CD8-positive, alpha-beta memory T cell (primary cell): ENCODE results near the gene PRR19. TPM values are rescaled to one million over a fixed set of nuclear protein-coding genes. Genes with fewer than 3 reads are reported as not detected.
A peak's percentile ranks its signal among the peaks of the same experiment; 100 is the strongest.

Source experiments
- CTCF ChIA-PET: fragments of 350-600 bp; sonication (Branson Sonifier 250); formaldehyde crosslinking; loops from one replicate; lab custom pipeline; 2021; ENCODE audit warnings: antibody characterized with exemption; lab: Charles Lee
- POLR2A ChIA-PET: fragments of 350-600 bp; sonication (Branson Sonifier 250); formaldehyde crosslinking; loops from one replicate; lab custom pipeline; 2021; ENCODE audit warnings: antibody characterized with exemption; lab: Charles Lee
- DNase-seq, 5 donors: peaks; one replicate each; pipeline versions ENCODE4 v3.0.0 to v3.0.0-alpha.2; 2020 to 2022; ENCODE audit warnings: mixed read lengths in 1 of 5
- H3K27ac ChIP-seq: one replicate; pipeline ENCODE4 v1.7.0; 2013; ENCODE audit warnings: low read depth, mild to moderate bottlenecking, low read length, moderate library complexity
- H3K27me3 ChIP-seq: 2 replicates; pipeline ENCODE4 v1.7.0; 2013; ENCODE audit warnings: low read length, mild to moderate bottlenecking; ENCODE audit not compliant: insufficient read depth, poor library complexity, severe bottlenecking
- H3K36me3 ChIP-seq: 2 replicates; pipeline ENCODE4 v1.7.0; 2013; ENCODE audit warnings: mild to moderate bottlenecking, low read length, moderate library complexity; ENCODE audit not compliant: insufficient read depth
- H3K4me1 ChIP-seq: 2 replicates; pipeline ENCODE4 v1.7.0; 2013; ENCODE audit warnings: mild to moderate bottlenecking, low read length, moderate library complexity; ENCODE audit not compliant: insufficient read depth
- H3K4me3 ChIP-seq: 2 replicates; pipeline ENCODE4 v1.7.0; 2013; ENCODE audit warnings: mild to moderate bottlenecking, low read length
- H3K9me3 ChIP-seq: 2 replicates; pipeline ENCODE4 v1.7.0; 2013; ENCODE audit warnings: mild to moderate bottlenecking, low read length
- H3K27ac Mint-ChIP-seq, 8 donors: one replicate each; pipeline ENCODE4 v1.8.0; 2020 to 2021; ENCODE audit warnings: mixed read lengths in 8 of 8, mild to moderate bottlenecking in 6 of 8, inconsistent platforms in 3 of 8, moderate library complexity in 3 of 8
- H3K27me3 Mint-ChIP-seq, 2 donors: one replicate each; pipeline ENCODE4 v1.8.0; 2020 to 2021; ENCODE audit warnings: mixed read lengths in 2 of 2, mild to moderate bottlenecking in 1 of 2, moderate library complexity in 1 of 2
- H3K36me3 Mint-ChIP-seq, 3 donors: one replicate each; pipeline ENCODE4 v1.8.0; 2020 to 2021; ENCODE audit warnings: mixed read lengths in 3 of 3, inconsistent platforms in 1 of 3, mild to moderate bottlenecking in 1 of 3
- H3K4me1 Mint-ChIP-seq, 3 donors: one replicate each; pipeline ENCODE4 v1.8.0; 2020 to 2021; ENCODE audit warnings: mixed read lengths in 3 of 3, inconsistent platforms in 1 of 3, mild to moderate bottlenecking in 1 of 3
- H3K4me3 Mint-ChIP-seq, 7 donors: one replicate each; pipeline ENCODE4 v1.8.0; 2020 to 2021; ENCODE audit warnings: mixed read lengths in 7 of 7, mild to moderate bottlenecking in 6 of 7, moderate library complexity in 4 of 7, inconsistent platforms in 2 of 7
- H3K9me3 Mint-ChIP-seq, 5 donors: one replicate each; pipeline ENCODE4 v1.8.0; 2020 to 2022; ENCODE audit warnings: mixed read lengths in 5 of 5, mild to moderate bottlenecking in 3 of 5, moderate library complexity in 2 of 5, inconsistent platforms in 1 of 5
- polyA plus RNA-seq: library from polyadenylated mRNA; unstranded; fragments of 300-500 nt; fragmentation: Illumina TruSeq; gene quantifications from one replicate; pipeline ENCODE4 v1.2.3, GENCODE V29; 2021
- total RNA-seq, 2 experiments: library from RNA; stranded (reverse); gene quantifications; one replicate each; pipeline ENCODE4 v1.2.3, GENCODE V29; 2021

PRR19 gene
- total and polyA plus RNA-seq, 3 experiments from 2014 or later: 0.64 to 1.0 (median 0.73) TPM

- Histone ChIP-seq H3K27ac (no peak overlapping the region), H3K27me3 (no peaks in the 10 kb centered on the region), H3K36me3 (peaks cover 6% of the 10 kb centered on the region), H3K9me3 (no peaks in the 10 kb centered on the region), H3K4me3 (no peak overlapping the region), H3K4me1 (peaks cover 37% of the 10 kb centered on the region)
- H3K4me1 Mint-ChIP-seq: peaks cover 33 to 52% (median 42%) of the 10 kb centered on the region in 3 donors
- no peaks in the 10 kb centered on the region for H3K9me3 Mint-ChIP-seq
- H3K36me3 Mint-ChIP-seq: peaks cover 4 to 36% (median 6%) of the 10 kb centered on the region in 3 donors
- peak in 1 of 5 donors; percentile 42 for DNase-seq
- peaks cover 0 to 2% of the 10 kb centered on the region in 2 donors for H3K27me3 Mint-ChIP-seq
- POLR2A ChIA-PET: no interaction called here
- CTCF ChIA-PET: interaction anchor here (1.3 kb wide), 1 partner anchor 164 kb away, joined by 5 read pairs; no protein-coding TSS in a partner anchor
- H3K27ac Mint-ChIP-seq: no peak overlapping the region
- no peak overlapping the region for H3K4me3 Mint-ChIP-seq
Measured at GRCh38 chr19:42272989-42273406, 28.9 kb upstream of the PRR19 start.

- Histone ChIP-seq H3K27me3 (no peaks in the 10 kb centered on the region), H3K4me3 (no peak overlapping the region), H3K27ac (no peak overlapping the region), H3K36me3 (peaks cover 6% of the 10 kb centered on the region), H3K4me1 (peaks cover 42% of the 10 kb centered on the region), H3K9me3 (no peaks in the 10 kb centered on the region)
- H3K27me3 Mint-ChIP-seq: peaks cover 0 to 5% of the 10 kb centered on the region in 2 donors
- H3K36me3 Mint-ChIP-seq: peaks cover 4 to 36% (median 6%) of the 10 kb centered on the region in 3 donors
- POLR2A ChIA-PET: no interaction called here
- H3K9me3 Mint-ChIP-seq: no peaks in the 10 kb centered on the region
- H3K4me1 Mint-ChIP-seq: peaks cover 37 to 57% (median 44%) of the 10 kb centered on the region in 3 donors
- DNase-seq: no peak
- CTCF ChIA-PET: interaction anchor here (0.9 to 1.3 kb wide), 2 partner anchors 23 to 165 kb away, joined by 3 to 5 read pairs; no protein-coding TSS in a partner anchor
- no peak overlapping the region for H3K27ac Mint-ChIP-seq
- H3K4me3 Mint-ChIP-seq: no peak overlapping the region
Measured at GRCh38 chr19:42273407-42274064, 28.4 kb upstream of the PRR19 start.

- no peak overlapping the region for H3K4me3 ChIP-seq
- ChIA-PET CTCF (interaction anchor here (0.7 to 0.9 kb wide), 2 partner anchors 22 to 142 kb away, joined by 3 read pairs; partner anchors contain the start of gene POU2F2), POLR2A (no interaction called here)
- H3K27ac ChIP-seq: no peak overlapping the region
- no peaks in the 10 kb centered on the region for H3K27me3 ChIP-seq
- H3K36me3 ChIP-seq: peaks cover 6% of the 10 kb centered on the region
- H3K9me3 ChIP-seq: no peaks in the 10 kb centered on the region
- H3K4me1 ChIP-seq: peaks cover 48% of the 10 kb centered on the region
- H3K9me3 Mint-ChIP-seq: no peaks in the 10 kb centered on the region
- DNase-seq: no peak
- peaks cover 0 to 5% of the 10 kb centered on the region in 2 donors for H3K27me3 Mint-ChIP-seq
- H3K27ac Mint-ChIP-seq: peak overlapping the region in 3 of 8 donors; percentile 4 to 30 (median 15)
- H3K36me3 Mint-ChIP-seq: peaks cover 4 to 36% (median 6%) of the 10 kb centered on the region in 3 donors
- no peak overlapping the region for H3K4me3 Mint-ChIP-seq
- H3K4me1 Mint-ChIP-seq: peaks cover 43 to 64% (median 51%) of the 10 kb centered on the region in 3 donors
Measured at GRCh38 chr19:42274065-42274682, 27.8 kb upstream of the PRR19 start.

- H3K27ac Mint-ChIP-seq: peak overlapping the region in 5 of 8 donors; percentile 4 to 76 (median 30)
- DNase-seq: no peak
- Histone ChIP-seq H3K4me1 (peaks cover 46% of the 10 kb centered on the region), H3K27me3 (no peaks in the 10 kb centered on the region), H3K27ac (no peak overlapping the region), H3K4me3 (no peak overlapping the region), H3K9me3 (no peaks in the 10 kb centered on the region), H3K36me3 (peaks cover 6% of the 10 kb centered on the region)
- peaks cover 0 to 6% of the 10 kb centered on the region in 2 donors for H3K27me3 Mint-ChIP-seq
- H3K4me1 Mint-ChIP-seq: peaks cover 42 to 64% (median 48%) of the 10 kb centered on the region in 3 donors
- POLR2A ChIA-PET: no interaction called here
- CTCF ChIA-PET: interaction anchor here (0.6 to 0.7 kb wide), 2 partner anchors 142 to 166 kb away, joined by 3 read pairs; partner anchors contain the start of gene POU2F2
- H3K36me3 Mint-ChIP-seq: peaks cover 4 to 36% (median 6%) of the 10 kb centered on the region in 3 donors
- no peaks in the 10 kb centered on the region for H3K9me3 Mint-ChIP-seq
- H3K4me3 Mint-ChIP-seq: peak overlapping the region in 2 of 7 donors; percentile 3 to 7
Measured at GRCh38 chr19:42275103-42275502, 26.8 kb upstream of the PRR19 start.

- no peaks in the 10 kb centered on the region for H3K27me3 ChIP-seq
- H3K27ac ChIP-seq: no peak overlapping the region
- H3K27me3 Mint-ChIP-seq: peaks cover 0 to 7% of the 10 kb centered on the region in 2 donors
- H3K4me1 ChIP-seq: peaks cover 42% of the 10 kb centered on the region
- ChIA-PET CTCF (interaction anchor here (0.6 kb wide), 1 partner anchor 167 kb away, joined by 3 read pairs; no protein-coding TSS in a partner anchor), POLR2A (no interaction called here)
- peaks cover 39 to 62% (median 44%) of the 10 kb centered on the region in 3 donors for H3K4me1 Mint-ChIP-seq
- peak overlapping the region in 1 of 7 donors; percentile 56 for H3K4me3 Mint-ChIP-seq
- no peak overlapping the region for H3K4me3 ChIP-seq
- H3K36me3 ChIP-seq: peaks cover 6% of the 10 kb centered on the region
- peaks cover 4 to 36% (median 6%) of the 10 kb centered on the region in 3 donors for H3K36me3 Mint-ChIP-seq
- H3K9me3 Mint-ChIP-seq: no peaks in the 10 kb centered on the region
- H3K27ac Mint-ChIP-seq: peak overlapping the region in 5 of 8 donors; percentile 6 to 89 (median 76)
- no peaks in the 10 kb centered on the region for H3K9me3 ChIP-seq
- no peak for DNase-seq
Measured at GRCh38 chr19:42275517-42275916, 26.4 kb upstream of the PRR19 start.

- Histone ChIP-seq H3K4me3 (no peak overlapping the region), H3K36me3 (peaks cover 6% of the 10 kb centered on the region), H3K27me3 (no peaks in the 10 kb centered on the region), H3K9me3 (no peaks in the 10 kb centered on the region), H3K27ac (no peak overlapping the region), H3K4me1 (peaks cover 37% of the 10 kb centered on the region)
- DNase-seq: no peak
- peak overlapping the region in 7 of 8 donors; percentile 36 to 91 (median 76) for H3K27ac Mint-ChIP-seq
- H3K36me3 Mint-ChIP-seq: peaks cover 4 to 33% (median 6%) of the 10 kb centered on the region in 3 donors
- H3K9me3 Mint-ChIP-seq: no peaks in the 10 kb centered on the region
- ChIA-PET POLR2A (no interaction called here), CTCF (interaction anchor here (5.9 kb wide), 1 partner anchor 32 kb away, joined by 72 read pairs; the partner anchor contains the start of gene GSK3A)
- peaks cover 34 to 54% (median 36%) of the 10 kb centered on the region in 3 donors for H3K4me1 Mint-ChIP-seq
- H3K4me3 Mint-ChIP-seq: peak overlapping the region in 4 of 7 donors; percentile 1 to 67 (median 50)
- H3K27me3 Mint-ChIP-seq: peaks cover 0 to 5% of the 10 kb centered on the region in 2 donors
Measured at GRCh38 chr19:42276284-42276683, 25.6 kb upstream of the PRR19 start.

GRCh38 chr19:42276821-42277220, 25.1 kb upstream of the PRR19 start:
- no peak for DNase-seq
- no peaks in the 10 kb centered on the region for H3K9me3 ChIP-seq
- ChIA-PET POLR2A (no interaction called here), CTCF (interaction anchor here (5.9 kb wide), 1 partner anchor 32 kb away, joined by 72 read pairs; the partner anchor contains the start of gene GSK3A)
- Mint-ChIP-seq H3K27me3 (peaks cover 0 to 5% of the 10 kb centered on the region in 2 donors), H3K4me3 (peak overlapping the region in 2 of 7 donors; percentile 34 to 56), H3K9me3 (no peaks in the 10 kb centered on the region), H3K27ac (peak overlapping the region in 1 of 8 donors; percentile 44), H3K36me3 (peaks cover 4 to 29% (median 6%) of the 10 kb centered on the region in 3 donors), H3K4me1 (peaks cover 34 to 50% (median 36%) of the 10 kb centered on the region in 3 donors)
- peaks cover 6% of the 10 kb centered on the region for H3K36me3 ChIP-seq
- H3K4me1 ChIP-seq: peaks cover 39% of the 10 kb centered on the region
- H3K27me3 ChIP-seq: no peaks in the 10 kb centered on the region
- no peak overlapping the region for H3K27ac ChIP-seq
- H3K4me3 ChIP-seq: no peak overlapping the region
